Progenitor cell of endocrine pancreas (in vitro differentiated cells): ENCODE results near the gene FREY1. TPM values are rescaled to one million over a fixed set of nuclear protein-coding genes. Genes with fewer than 3 reads are reported as not detected.

ENCODE experiments used
- DNase-seq: peaks from one replicate; pipeline ENCODE4 v3.0.0; 2021; ENCODE audit warnings: low spot score; ENCODE audit not compliant: unreplicated experiment
- H3K27ac Mint-ChIP-seq: 2 replicates; pipeline ENCODE4 v1.8.0; 2021; ENCODE audit warnings: mild to moderate bottlenecking, moderate library complexity, mixed read lengths
- H3K27me3 Mint-ChIP-seq: 2 replicates; pipeline ENCODE4 v1.8.0; 2021; ENCODE audit warnings: mixed read lengths
- H3K36me3 Mint-ChIP-seq: 2 replicates; pipeline ENCODE4 v1.8.0; 2022; ENCODE audit warnings: mixed read lengths; ENCODE audit not compliant: insufficient read depth
- H3K4me1 Mint-ChIP-seq: 2 replicates; pipeline ENCODE4 v1.8.0; 2021; ENCODE audit warnings: low read depth, mixed read lengths
- H3K4me3 Mint-ChIP-seq: 2 replicates; pipeline ENCODE4 v1.8.0; 2021; ENCODE audit warnings: low read depth, mild to moderate bottlenecking, moderate library complexity, mixed read lengths
- H3K9me3 Mint-ChIP-seq: 2 replicates; pipeline ENCODE4 v1.8.0; 2021; ENCODE audit warnings: low read depth, mixed read lengths
- CTCF ChIP-seq: fragments of 200-600 bp; sonication (generic); IDR thresholded peaks from one replicate; pipeline ENCODE4 v1.5.0; 2021; ENCODE audit warnings: antibody characterized with exemption, mild to moderate bottlenecking; ENCODE audit not compliant: unreplicated experiment
- total RNA-seq: library from RNA; stranded (reverse); gene quantifications from 2 replicates; pipeline ENCODE4 v1.2.1, GENCODE V29; 2021

The FREY1 gene
- total RNA-seq, 1 donor from 2014 or later, result 3.7 TPM

- TF ChIP-seq CTCF, result no peak
- H3K4me3 Mint-ChIP-seq, result no peak overlapping the region
- H3K9me3 Mint-ChIP-seq, result no peaks in the 10 kb centered on the region
Measured at GRCh38 chr11:45864041-45864440, 43.0 kb downstream of the FREY1 start.

GRCh38 chr11:45860764-45861510 is 46.1 kb downstream of the FREY1 start:
- Mint-ChIP-seq H3K4me1 (peaks cover 8% of the 10 kb centered on the region), H3K4me3 (no peak overlapping the region), H3K9me3 (no peaks in the 10 kb centered on the region), H3K36me3 (peaks cover 13% of the 10 kb centered on the region), H3K27ac (no peak overlapping the region), H3K27me3 (no peaks in the 10 kb centered on the region)
- DNase-seq, result no peak
- no peak for TF ChIP-seq CTCF

More at GRCh38 chr11:45864041-45864440, 43.0 kb downstream of the FREY1 start:
- H3K36me3 Mint-ChIP-seq, result peaks cover 9% of the 10 kb centered on the region
- H3K27me3 Mint-ChIP-seq, result no peaks in the 10 kb centered on the region
- no peak for DNase-seq
- no peak overlapping the region for H3K27ac Mint-ChIP-seq
- H3K4me1 Mint-ChIP-seq, result no peaks in the 10 kb centered on the region

GRCh38 chr11:45860348-45860747 is 46.7 kb downstream of the FREY1 start:
- Mint-ChIP-seq H3K36me3 (peaks cover 13% of the 10 kb centered on the region), H3K9me3 (no peaks in the 10 kb centered on the region), H3K27me3 (no peaks in the 10 kb centered on the region), H3K27ac (no peak overlapping the region), H3K4me1 (peaks cover 8% of the 10 kb centered on the region), H3K4me3 (no peak overlapping the region)
- DNase-seq, result no peak
- TF ChIP-seq CTCF, result no peak

- Mint-ChIP-seq H3K27ac (no peak overlapping the region), H3K4me3 (no peak overlapping the region), H3K27me3 (no peaks in the 10 kb centered on the region), H3K9me3 (no peaks in the 10 kb centered on the region), H3K4me1 (peaks cover 8% of the 10 kb centered on the region), H3K36me3 (peaks cover 13% of the 10 kb centered on the region)
- no peak for TF ChIP-seq CTCF
- DNase-seq, result no peak
Measured at GRCh38 chr11:45859661-45860140, 47.4 kb downstream of the FREY1 start.

- peaks cover 13% of the 10 kb centered on the region for H3K36me3 Mint-ChIP-seq
- no peak for DNase-seq
- H3K27ac Mint-ChIP-seq, result no peak overlapping the region
- H3K27me3 Mint-ChIP-seq, result no peaks in the 10 kb centered on the region
- H3K4me3 Mint-ChIP-seq, result no peak overlapping the region
- H3K9me3 Mint-ChIP-seq, result no peaks in the 10 kb centered on the region
- TF ChIP-seq CTCF, result no peak
- peaks cover 8% of the 10 kb centered on the region for H3K4me1 Mint-ChIP-seq
Measured at GRCh38 chr11:45858751-45859398, 48.2 kb downstream of the FREY1 start.
